Gastroesophageal sphincter (tissue), 4 donors: Measurements from ENCODE around the gene CDCA7. TPM values are rescaled to one million over a fixed set of nuclear protein-coding genes. Genes with fewer than 3 reads are reported as not detected.

Experiments
- ATAC-seq: fragments of 150-250 bp; one replicate; pipeline ENCODE4 v1.9.1; 2016; ENCODE audit warnings: mild to moderate bottlenecking, moderate library complexity
- H3K27ac ChIP-seq, 4 donors: fragments of 200-600 bp; sonication (generic) in 3 of 4; 1 replicate in 3 of 4; 2 replicates in 1 of 4; pipeline ENCODE4 v1.5.1; 2016 to 2019
- H3K27me3 ChIP-seq: fragments of 200-600 bp; sonication (generic); one replicate; pipeline ENCODE4 v1.5.1; 2019
- H3K36me3 ChIP-seq, 2 donors: fragments of 200-600 bp; sonication (generic); one replicate each; pipeline ENCODE4 v1.5.1; 2019; ENCODE audit warnings: control low read depth in 1 of 2
- H3K4me1 ChIP-seq, 3 donors: fragments of 200-600 bp; sonication (generic); 1 replicate in 2 of 3; 2 replicates in 1 of 3; pipeline ENCODE4 v1.5.1; 2016 to 2019; ENCODE audit warnings: control low read depth in 2 of 3
- H3K4me3 ChIP-seq, 2 donors: fragments of 200-600 bp; sonication (generic); one replicate each; pipeline ENCODE4 v1.5.1; 2019; ENCODE audit warnings: mild to moderate bottlenecking in 1 of 2, moderate library complexity in 1 of 2
- H3K9me3 ChIP-seq, 3 donors: fragments of 200-600 bp; sonication (generic); one replicate each; pipeline ENCODE4 v1.5.1; 2017 to 2019; ENCODE audit warnings: control low read depth in 2 of 3
- EP300 ChIP-seq: sonication (generic); formaldehyde crosslinking; IDR thresholded peaks from one replicate; pipeline ENCODE4 v1.6.1; 2017; ENCODE audit warnings: antibody characterized with exemption, mild to moderate bottlenecking
- POLR2A ChIP-seq, 2 donors: fragments of 450-650 bp; IDR thresholded peaks; one replicate each; pipeline ENCODE4 v1.6.1; 2017; ENCODE audit warnings: antibody characterized with exemption in 2 of 2, mild to moderate bottlenecking in 2 of 2, moderate library complexity in 1 of 2
- POLR2AphosphoS5 ChIP-seq: sonication (generic); formaldehyde crosslinking; IDR thresholded peaks from one replicate; pipeline ENCODE4 v1.6.1; 2017; ENCODE audit warnings: antibody characterized with exemption
- WGBS, 2 donors: methylation state at CpG; one replicate each; pipeline ENCODE4 v1.1.5; 2018; ENCODE audit warnings: low coverage in 1 of 2; 5-methylcytosine and 5-hydroxymethylcytosine counted together
- total RNA-seq, 4 donors: library from RNA; depleted of rRNA; stranded (reverse); fragments of >200 nt; gene quantifications; one replicate each; pipeline ENCODE4 v1.1.0, GENCODE V29; 2016
- TF ChIP-seq, protein P1 (sequence below), 4 experiments: fragments of 200-600 bp in 2 of 4; fragments of 450-650 bp in 2 of 4; sonication (generic) in 1 of 4; IDR thresholded peaks; one replicate each; pipeline ENCODE4 v1.5.1; 2017 to 2019; ENCODE audit warnings: antibody characterized with exemption in 4 of 4, mild to moderate bottlenecking in 2 of 4, moderate library complexity in 2 of 4

CDCA7 gene
- total RNA-seq, 4 donors from 2014 or later = 1.5 to 5.2 (median 4.0) TPM

DNA sequence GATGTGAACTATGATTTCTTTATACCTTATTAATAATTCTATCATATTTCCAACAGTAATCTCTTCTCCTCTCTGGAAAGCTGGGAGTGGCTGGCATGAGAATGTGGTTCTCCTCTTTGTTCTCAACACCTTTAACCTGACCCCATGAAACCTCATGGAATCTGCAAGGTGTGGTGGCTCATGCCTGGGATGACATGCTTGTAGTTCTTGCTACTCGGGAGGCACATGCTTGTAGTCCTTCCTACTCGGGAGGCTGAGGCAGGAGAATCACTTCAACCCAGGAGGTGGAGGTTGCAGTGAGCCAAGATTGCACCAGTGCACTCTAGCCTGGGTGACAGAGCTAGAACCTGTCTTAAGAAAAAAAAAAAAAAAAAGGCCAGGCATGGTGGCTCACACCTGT lies 10.8 kb upstream of the CDCA7 start:
- H3K9me3 ChIP-seq = peaks cover 0 to 20% (median 0%) of the 10 kb centered on the region in 3 donors
- no CpG with 5 or more reads among the region's 2 CpGs for WGBS, 2 donors

DNA sequence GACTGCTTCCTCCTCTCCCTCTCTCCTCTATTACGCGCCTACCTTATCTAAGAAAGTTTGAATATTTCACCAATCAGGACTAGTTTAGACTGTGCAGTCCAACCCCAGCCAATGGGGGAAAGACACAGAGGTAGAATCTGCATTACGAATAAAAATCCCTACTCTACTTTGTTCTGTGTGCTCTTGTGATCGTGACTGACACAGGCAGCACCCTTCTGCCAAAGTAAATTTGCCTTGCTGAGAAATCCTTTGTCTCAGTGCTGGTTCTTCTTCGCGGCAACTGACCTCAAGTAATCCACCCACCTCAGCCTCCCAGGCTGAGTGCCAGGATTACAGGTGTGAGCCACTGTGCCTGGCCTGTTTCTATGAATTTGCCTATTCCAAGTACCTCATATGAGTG lies 8.6 kb upstream of the CDCA7 start:
- no peak for ATAC-seq
- TF ChIP-seq POLR2A (IDR thresholded peaks at IDR 0.05) (no peak), EP300 (no peak), POLR2AphosphoS5 (no peak)
- TF ChIP-seq, protein P1, sequence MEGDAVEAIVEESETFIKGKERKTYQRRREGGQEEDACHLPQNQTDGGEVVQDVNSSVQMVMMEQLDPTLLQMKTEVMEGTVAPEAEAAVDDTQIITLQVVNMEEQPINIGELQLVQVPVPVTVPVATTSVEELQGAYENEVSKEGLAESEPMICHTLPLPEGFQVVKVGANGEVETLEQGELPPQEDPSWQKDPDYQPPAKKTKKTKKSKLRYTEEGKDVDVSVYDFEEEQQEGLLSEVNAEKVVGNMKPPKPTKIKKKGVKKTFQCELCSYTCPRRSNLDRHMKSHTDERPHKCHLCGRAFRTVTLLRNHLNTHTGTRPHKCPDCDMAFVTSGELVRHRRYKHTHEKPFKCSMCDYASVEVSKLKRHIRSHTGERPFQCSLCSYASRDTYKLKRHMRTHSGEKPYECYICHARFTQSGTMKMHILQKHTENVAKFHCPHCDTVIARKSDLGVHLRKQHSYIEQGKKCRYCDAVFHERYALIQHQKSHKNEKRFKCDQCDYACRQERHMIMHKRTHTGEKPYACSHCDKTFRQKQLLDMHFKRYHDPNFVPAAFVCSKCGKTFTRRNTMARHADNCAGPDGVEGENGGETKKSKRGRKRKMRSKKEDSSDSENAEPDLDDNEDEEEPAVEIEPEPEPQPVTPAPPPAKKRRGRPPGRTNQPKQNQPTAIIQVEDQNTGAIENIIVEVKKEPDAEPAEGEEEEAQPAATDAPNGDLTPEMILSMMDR (IDR thresholded peaks at IDR 0.05) = no peak
- 78 to 96% methylated on average over 4 to 6 of the region's 6 CpGs for whole genome bisulfite sequencing, 2 donors

More for the DNA sequence above, 10.8 kb upstream of the CDCA7 start:
- TF ChIP-seq EP300 (no peak), POLR2A (IDR thresholded peaks at IDR 0.05) (no peak), POLR2AphosphoS5 (no peak)
- TF ChIP-seq, protein P1 (IDR thresholded peaks at IDR 0.05) = no peak
- Histone ChIP-seq H3K4me1 (no peaks in the 10 kb centered on the region), H3K27me3 (no peaks in the 10 kb centered on the region), H3K36me3 (no peaks in the 10 kb centered on the region), H3K4me3 (no peak overlapping the region), H3K27ac (no peak overlapping the region)
- ATAC-seq = no peak

DNA sequence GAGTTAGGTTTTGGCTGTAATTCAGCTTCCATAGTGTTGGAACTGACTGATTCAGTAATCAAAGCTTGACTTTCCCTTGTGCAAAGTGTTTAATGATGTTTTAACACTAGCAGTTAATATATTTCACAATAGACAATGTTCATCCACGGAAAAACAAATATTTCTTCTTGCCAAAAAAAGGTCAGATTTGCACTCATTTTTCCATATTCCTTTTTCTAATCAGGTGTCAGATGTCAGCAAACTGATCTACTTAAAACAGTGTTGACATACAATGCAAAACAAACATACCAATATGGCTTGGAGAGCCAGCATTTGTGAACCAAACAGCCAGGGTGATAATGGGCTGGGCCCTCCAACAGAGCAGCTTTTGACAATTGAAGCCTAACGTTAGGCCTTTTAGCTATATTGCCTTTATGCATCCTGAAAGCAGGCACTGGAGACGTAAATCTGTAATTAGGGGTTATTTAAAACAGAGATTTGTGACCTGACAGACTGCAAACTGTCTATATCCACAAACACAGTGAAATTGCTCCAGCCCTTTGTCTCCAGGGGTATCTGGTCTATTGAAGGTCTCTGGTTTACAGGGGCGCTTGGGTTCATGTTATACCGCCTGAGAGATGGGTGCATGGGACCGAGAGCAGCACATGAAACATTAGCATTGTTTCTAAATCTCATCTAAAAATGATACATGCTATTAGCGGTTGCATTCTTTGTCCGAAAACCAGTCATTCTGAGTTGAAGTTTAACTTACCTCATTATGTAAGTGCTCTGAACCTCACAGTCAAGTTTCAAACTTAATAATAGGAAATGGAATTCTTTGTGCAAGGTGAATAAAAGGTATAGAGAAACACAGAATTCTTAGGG lies 7.1 kb upstream of the CDCA7 start:
- TF ChIP-seq POLR2AphosphoS5 (no peak), POLR2A (IDR thresholded peaks at IDR 0.05) (no peak), EP300 (no peak)
- TF ChIP-seq, protein P1 (IDR thresholded peaks at IDR 0.05) = no peak
- WGBS, 2 donors = 82 to 86% methylated on average over 4 to 7 of the region's 8 CpGs

More for the DNA sequence above, 8.6 kb upstream of the CDCA7 start:
- Histone ChIP-seq H3K27ac (no peak overlapping the region), H3K4me3 (no peak overlapping the region), H3K9me3 (peaks cover 0 to 20% (median 0%) of the 10 kb centered on the region in 3 donors), H3K27me3 (no peaks in the 10 kb centered on the region), H3K36me3 (no peaks in the 10 kb centered on the region), H3K4me1 (no peaks in the 10 kb centered on the region)

DNA sequence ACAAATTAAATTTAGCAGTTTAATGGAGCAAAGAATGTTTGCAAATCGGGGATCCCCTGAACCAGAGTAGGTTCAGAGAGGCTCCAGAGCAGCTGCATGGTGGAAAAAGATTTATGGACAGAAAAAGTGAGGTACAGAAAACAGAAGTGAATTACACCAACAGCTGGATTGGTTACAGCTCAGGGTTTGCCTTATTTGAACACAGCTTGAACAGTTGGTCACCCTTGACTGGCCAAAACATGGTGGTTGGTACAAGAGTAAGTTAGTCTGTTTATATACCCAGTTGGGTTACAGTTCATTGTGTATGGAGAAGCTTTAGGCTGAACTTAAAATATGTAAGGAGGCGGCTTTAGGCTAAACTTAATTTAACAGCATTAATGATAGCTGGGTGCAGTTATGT lies 5.4 kb upstream of the CDCA7 start:
- H3K27ac ChIP-seq = no peak overlapping the region
- H3K4me3 ChIP-seq = no peak overlapping the region
- no peaks in the 10 kb centered on the region for H3K36me3 ChIP-seq
- TF ChIP-seq POLR2A (IDR thresholded peaks at IDR 0.05) (no peak), EP300 (no peak), POLR2AphosphoS5 (no peak)
- TF ChIP-seq, protein P1 (IDR thresholded peaks at IDR 0.05) = no peak
- WGBS, 2 donors = 79 to 88% methylated on average over 2 of the region's 2 CpGs
- peaks cover 0 to 20% (median 0%) of the 10 kb centered on the region in 3 donors for H3K9me3 ChIP-seq
- H3K4me1 ChIP-seq = peaks cover 0 to 7% (median 4%) of the 10 kb centered on the region in 3 donors
- ATAC-seq = no peak
- H3K27me3 ChIP-seq = peaks cover 32% of the 10 kb centered on the region

More for the DNA sequence above, 7.1 kb upstream of the CDCA7 start:
- Histone ChIP-seq H3K27ac (no peak overlapping the region), H3K36me3 (no peaks in the 10 kb centered on the region), H3K27me3 (peaks cover 15% of the 10 kb centered on the region), H3K4me1 (no peaks in the 10 kb centered on the region), H3K9me3 (peaks cover 0 to 20% (median 0%) of the 10 kb centered on the region in 3 donors), H3K4me3 (no peak overlapping the region)
- ATAC-seq = no peak

DNA sequence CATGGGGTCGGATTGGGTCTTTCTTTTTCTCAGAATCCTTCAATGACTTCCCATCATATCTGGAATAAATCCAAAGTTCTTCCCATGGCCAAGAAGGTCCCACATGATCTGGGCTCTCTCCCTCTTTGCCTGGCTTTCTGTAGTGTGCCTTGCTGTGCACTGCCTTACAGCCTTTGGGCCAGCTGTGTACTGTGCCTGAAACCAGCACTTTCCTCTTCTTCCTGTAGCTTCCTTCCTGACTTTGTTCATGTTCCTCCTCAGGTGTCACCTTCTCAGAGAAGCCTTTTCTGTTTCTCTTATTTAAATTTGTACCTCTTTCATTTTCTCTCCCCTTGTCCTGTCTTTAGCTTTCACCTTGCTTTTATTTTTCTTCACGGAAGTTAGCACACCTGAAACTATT lies 4.3 kb upstream of the CDCA7 start:
- WGBS, 2 donors = 74 to 83% methylated on average over 1 to 2 of the region's 2 CpGs
- H3K9me3 ChIP-seq = peaks cover 0 to 15% (median 0%) of the 10 kb centered on the region in 3 donors
- H3K27me3 ChIP-seq = peaks cover 43% of the 10 kb centered on the region
- no peak overlapping the region for H3K27ac ChIP-seq
- H3K4me1 ChIP-seq = peaks cover 0 to 18% (median 14%) of the 10 kb centered on the region in 3 donors
- TF ChIP-seq POLR2AphosphoS5 (no peak), EP300 (no peak), POLR2A (IDR thresholded peaks at IDR 0.05) (no peak)
- TF ChIP-seq, protein P1 (IDR thresholded peaks at IDR 0.05) = no peak
- H3K4me3 ChIP-seq = no peak overlapping the region
- H3K36me3 ChIP-seq = no peaks in the 10 kb centered on the region
- ATAC-seq = no peak
